HUES6 (cell line): ENCODE results near the gene GCNT3.

Source experiments
- H3K27ac ChIP-seq: 2 replicates; pipeline ENCODE4 v1.7.0; 2013; ENCODE audit warnings: low read depth, mild to moderate bottlenecking, low read length, inconsistent platforms
- H3K27me3 ChIP-seq: 2 replicates; pipeline ENCODE4 v1.6.1; 2013; ENCODE audit warnings: low read length; ENCODE audit not compliant: control insufficient read depth, insufficient read depth
- H3K36me3 ChIP-seq: 2 replicates; pipeline ENCODE4 v1.6.1; 2013; ENCODE audit warnings: low read length; ENCODE audit not compliant: control insufficient read depth, insufficient read depth
- H3K4me1 ChIP-seq: 2 replicates; pipeline ENCODE4 v1.6.1; 2013; ENCODE audit warnings: low read length; ENCODE audit not compliant: control insufficient read depth, insufficient read depth
- H3K4me3 ChIP-seq: 2 replicates; pipeline ENCODE4 v1.5.1; 2013; ENCODE audit warnings: low read depth, low read length
- H3K9ac ChIP-seq: one replicate; pipeline ENCODE4 v1.6.1; 2013; ENCODE audit warnings: mild to moderate bottlenecking, low read length
- H3K9me3 ChIP-seq: 2 replicates; pipeline ENCODE4 v1.6.1; 2013; ENCODE audit warnings: low read depth, low read length; ENCODE audit not compliant: control insufficient read depth, insufficient read depth

GCNT3 gene

DNA sequence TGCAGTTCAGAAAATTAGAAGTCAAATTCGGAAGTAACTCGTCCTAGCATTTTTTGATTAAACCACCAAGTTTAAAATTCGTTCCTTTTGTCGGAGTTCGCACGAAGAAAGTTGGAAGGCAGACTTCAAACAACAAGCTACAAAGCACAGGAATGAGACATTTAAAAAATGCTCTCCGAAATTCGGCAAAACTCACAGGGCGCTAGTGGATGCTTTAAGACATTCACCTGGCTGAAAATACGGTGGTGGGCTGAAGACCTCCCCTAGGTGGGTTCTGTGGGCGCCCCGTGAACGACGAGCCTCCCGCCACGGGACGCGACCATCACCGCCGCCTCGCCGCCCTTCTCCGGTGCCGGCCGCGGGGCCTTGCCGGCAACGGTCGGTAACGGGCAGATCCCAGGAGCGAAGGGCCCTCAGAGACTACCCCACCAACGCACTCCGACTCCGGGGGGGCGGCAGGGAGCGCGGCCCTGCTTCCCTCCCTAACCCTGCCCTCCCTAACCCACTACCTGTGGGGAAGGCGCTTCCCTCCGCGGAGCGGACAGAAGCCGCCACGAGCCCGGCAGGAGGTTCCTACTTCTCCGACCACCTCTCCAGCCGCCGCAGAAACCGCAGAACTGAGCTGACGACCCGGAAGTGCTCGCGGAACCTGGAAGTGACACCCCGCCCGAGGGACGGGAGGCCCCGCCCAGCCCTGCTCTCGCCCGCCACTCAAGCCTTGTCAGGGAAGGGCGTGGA, 45.5 kb downstream of the GCNT3 start, which contains the start of gene GTF2A2:
TSS of gene GTF2A2 (minus strand) at position 619 of the 738 bp plus-strand sequence. CDS start 5,238 bp downstream, outside the sequence.
- Histone ChIP-seq H3K27ac (peak within 1 kb of the TSS; percentile 86), H3K27me3 (no peaks in the 10 kb centered on the region), H3K4me1 (peaks cover 7% of the 10 kb centered on the region), H3K4me3 (peak within 1 kb of the TSS; percentile 95), H3K9ac (peak within 1 kb of the TSS; percentile 96), H3K9me3 (no peaks in the 10 kb centered on the region), H3K36me3 (peaks cover 49% of the 10 kb centered on the region)

- no peak overlapping the region for H3K27ac ChIP-seq
- H3K36me3 ChIP-seq = peaks cover 49% of the 10 kb centered on the region
- H3K9me3 ChIP-seq = no peaks in the 10 kb centered on the region
- H3K4me3 ChIP-seq = peak overlapping the region; percentile 95
- H3K27me3 ChIP-seq = no peaks in the 10 kb centered on the region
- H3K4me1 ChIP-seq = peaks cover 7% of the 10 kb centered on the region
- no peak overlapping the region for H3K9ac ChIP-seq
Observed at GRCh38 chr15:59657635-59658125, 46.1 kb downstream of the GCNT3 start.

DNA sequence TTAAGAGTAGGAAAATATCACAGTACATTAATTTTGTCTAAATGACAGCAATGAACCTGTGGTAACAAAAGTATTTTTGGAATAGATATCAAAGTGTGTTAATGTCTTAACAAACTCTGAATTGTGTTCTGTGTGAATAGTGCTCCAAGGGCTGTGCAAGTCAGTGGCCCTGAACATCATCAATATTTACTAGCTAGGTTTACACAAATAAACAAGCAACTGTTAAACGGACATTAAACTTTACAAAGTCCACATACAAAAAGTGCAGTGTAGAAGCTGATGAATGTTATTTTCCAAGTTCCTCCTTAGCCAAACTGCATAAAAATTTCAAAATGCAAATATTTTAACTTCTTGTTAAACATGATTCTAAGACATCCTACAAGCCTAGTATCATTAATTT, 47.8 kb downstream of the GCNT3 start:
- H3K36me3 ChIP-seq = peaks cover 49% of the 10 kb centered on the region
- no peak overlapping the region for H3K4me3 ChIP-seq
- no peaks in the 10 kb centered on the region for H3K9me3 ChIP-seq
- no peaks in the 10 kb centered on the region for H3K27me3 ChIP-seq
- peaks cover 7% of the 10 kb centered on the region for H3K4me1 ChIP-seq
- no peak overlapping the region for H3K27ac ChIP-seq
- H3K9ac ChIP-seq = no peak overlapping the region

- no peaks in the 10 kb centered on the region for H3K4me1 ChIP-seq
- H3K27ac ChIP-seq = no peak overlapping the region
- peaks cover 54% of the 10 kb centered on the region for H3K36me3 ChIP-seq
- H3K27me3 ChIP-seq = no peaks in the 10 kb centered on the region
- H3K4me3 ChIP-seq = no peak overlapping the region
- H3K9me3 ChIP-seq = no peaks in the 10 kb centered on the region
- H3K9ac ChIP-seq = no peak overlapping the region
Observed at GRCh38 chr15:59662260-59662659, 50.7 kb downstream of the GCNT3 start.

DNA sequence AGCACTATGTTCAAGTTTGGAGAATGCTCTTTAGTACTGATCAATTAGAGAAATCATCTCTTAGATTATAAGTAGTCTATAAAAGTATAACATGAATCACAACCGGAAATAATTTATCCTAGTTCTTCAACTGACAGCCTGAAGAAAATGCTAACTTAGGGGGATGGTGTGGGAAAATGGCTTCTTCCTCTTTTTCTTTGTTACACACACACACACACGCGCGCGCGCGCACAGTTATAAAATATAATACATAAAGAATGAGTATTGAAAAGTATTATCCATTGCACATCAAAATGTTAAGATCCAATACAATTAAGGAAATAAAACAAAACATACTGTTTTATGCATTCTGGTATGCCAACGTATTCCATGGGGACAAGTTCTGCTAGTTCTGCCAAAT, 57.0 kb downstream of the GCNT3 start:
- Histone ChIP-seq H3K4me1 (no peaks in the 10 kb centered on the region), H3K27me3 (no peaks in the 10 kb centered on the region), H3K36me3 (peaks cover 72% of the 10 kb centered on the region), H3K27ac (no peak overlapping the region), H3K9me3 (no peaks in the 10 kb centered on the region), H3K4me3 (no peak overlapping the region), H3K9ac (no peak overlapping the region)
